GM12874 (cell line): ENCODE measurements around the gene MICAL2.

Experiments used
- TF ChIP-seq, protein P1 (sequence below): IDR thresholded peaks from 2 replicates; pipeline ENCODE4 v1.5.1; 2011; ENCODE audit warnings: low read depth, mild to moderate bottlenecking, control low read depth, low read length, moderate library complexity; ENCODE audit not compliant: insufficient read depth

MICAL2 gene

DNA sequence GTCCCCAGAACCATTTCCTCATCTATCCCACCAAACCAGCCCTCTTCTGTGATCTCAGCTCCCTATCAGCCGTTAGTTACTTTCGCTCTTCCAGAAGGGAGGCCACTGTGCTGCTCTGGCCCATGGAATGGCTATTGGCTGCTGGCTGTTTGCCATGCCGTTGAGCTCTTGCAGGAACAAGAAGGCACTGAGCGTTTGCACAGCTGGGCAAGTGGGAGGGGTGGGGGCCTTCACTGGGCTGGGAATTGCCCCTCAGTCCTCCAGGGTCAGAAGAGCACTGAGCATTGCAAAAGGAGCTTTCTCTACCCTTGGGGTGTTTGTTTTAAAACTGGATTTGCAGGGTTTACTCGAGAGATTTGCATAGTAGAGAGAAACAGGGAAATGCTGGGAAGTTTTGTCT, 137.9 kb downstream of the MICAL2 start:
- TF ChIP-seq, protein P1, sequence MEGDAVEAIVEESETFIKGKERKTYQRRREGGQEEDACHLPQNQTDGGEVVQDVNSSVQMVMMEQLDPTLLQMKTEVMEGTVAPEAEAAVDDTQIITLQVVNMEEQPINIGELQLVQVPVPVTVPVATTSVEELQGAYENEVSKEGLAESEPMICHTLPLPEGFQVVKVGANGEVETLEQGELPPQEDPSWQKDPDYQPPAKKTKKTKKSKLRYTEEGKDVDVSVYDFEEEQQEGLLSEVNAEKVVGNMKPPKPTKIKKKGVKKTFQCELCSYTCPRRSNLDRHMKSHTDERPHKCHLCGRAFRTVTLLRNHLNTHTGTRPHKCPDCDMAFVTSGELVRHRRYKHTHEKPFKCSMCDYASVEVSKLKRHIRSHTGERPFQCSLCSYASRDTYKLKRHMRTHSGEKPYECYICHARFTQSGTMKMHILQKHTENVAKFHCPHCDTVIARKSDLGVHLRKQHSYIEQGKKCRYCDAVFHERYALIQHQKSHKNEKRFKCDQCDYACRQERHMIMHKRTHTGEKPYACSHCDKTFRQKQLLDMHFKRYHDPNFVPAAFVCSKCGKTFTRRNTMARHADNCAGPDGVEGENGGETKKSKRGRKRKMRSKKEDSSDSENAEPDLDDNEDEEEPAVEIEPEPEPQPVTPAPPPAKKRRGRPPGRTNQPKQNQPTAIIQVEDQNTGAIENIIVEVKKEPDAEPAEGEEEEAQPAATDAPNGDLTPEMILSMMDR: no peak

DNA sequence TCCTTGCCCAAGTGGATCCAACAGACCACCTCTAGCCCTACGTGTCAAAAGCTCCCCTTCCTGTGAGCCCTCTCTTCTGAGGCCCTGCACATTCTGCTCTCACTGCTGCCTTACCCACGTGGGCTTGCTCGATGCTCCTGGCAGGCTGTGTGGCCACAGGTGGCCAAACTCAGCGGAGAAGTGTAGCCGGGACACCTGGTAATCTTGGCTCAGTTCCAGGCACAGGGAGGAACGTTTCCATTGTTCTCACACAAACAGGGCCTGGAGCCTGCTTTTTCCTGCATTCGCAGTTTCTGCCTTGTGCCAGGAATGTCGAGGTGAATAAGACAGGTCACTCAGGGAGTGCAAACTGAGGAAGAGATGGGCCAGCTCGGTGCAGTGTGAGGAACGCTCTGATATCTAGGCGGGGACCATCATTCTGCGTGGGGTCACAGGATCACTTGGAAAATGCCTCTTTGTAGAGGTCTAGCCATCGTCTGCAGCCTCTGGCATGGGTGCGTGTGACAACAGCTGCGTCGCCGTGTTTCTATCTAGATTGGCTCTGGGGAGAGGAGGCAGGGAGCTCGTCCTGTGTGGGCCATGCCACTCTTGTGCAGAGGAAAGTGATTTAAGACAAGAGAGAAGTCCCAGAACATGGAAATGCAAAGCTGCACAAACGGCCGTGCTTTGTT, 139.3 kb downstream of the MICAL2 start:
- TF ChIP-seq, protein P1: no peak

DNA sequence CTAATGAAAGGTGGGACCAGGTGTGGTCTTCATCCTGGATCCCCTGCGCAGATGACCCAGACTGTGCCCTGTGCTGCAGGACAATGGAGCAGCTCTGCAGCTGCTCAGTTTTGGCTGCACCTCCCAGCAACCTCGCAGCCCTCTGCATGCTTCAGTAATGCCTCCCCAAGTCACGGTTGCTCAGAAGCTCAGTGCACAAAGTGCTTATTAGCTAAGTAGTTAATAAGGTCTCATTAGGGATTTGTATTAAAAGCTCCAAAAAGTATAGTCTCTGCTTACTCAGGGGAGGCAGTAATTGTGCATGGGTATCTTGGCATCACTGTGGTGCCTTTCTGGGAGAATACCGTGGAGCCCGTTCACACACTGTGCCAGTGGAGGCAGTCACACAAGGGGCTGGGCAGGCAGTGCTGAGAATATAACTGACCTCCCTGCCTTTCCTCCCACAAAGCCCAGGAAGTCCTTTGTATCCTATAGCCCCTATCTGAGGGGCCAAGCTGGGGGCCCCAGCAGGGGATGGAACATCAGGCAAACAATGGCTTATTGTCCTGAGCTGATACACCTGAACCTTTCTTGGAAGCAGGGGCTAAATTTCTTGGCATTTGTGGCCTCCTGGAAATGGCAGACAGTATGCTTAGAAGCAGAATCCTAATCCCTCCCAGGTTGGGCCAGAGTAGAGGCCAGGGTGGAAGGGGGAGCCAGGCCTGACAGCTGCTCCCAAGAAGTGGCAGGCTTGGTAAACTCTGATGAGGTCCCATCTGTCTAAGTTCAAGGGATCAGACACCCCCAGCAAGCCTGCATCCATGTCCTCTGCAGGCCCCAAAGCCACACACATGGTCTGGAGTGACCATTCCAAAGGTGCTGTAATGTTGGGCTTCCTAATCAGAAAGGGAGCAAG, 141.5 kb downstream of the MICAL2 start:
- TF ChIP-seq, protein P1: no peak

DNA sequence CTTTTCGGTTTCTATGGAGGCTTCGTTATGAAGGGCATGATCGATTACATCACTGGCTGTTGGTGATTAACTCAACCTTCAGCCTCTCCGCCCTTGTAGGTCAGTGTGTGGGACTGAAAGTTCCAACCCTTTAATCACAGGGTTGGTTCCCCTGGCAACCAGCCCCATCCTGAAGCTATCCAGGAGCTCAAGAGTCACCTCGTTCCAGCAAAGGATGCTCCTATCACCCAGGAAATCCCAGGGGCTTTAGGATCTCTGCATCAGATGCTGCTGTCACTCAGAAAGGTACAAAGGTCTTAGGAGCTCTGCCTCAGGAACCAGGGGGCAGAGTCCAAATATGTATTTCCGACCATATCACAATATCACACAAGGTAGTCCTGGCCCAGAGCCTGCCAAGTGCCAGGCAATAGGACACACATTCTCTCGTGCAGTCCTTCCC, 143.5 kb downstream of the MICAL2 start:
- TF ChIP-seq, protein P1: no peak

DNA sequence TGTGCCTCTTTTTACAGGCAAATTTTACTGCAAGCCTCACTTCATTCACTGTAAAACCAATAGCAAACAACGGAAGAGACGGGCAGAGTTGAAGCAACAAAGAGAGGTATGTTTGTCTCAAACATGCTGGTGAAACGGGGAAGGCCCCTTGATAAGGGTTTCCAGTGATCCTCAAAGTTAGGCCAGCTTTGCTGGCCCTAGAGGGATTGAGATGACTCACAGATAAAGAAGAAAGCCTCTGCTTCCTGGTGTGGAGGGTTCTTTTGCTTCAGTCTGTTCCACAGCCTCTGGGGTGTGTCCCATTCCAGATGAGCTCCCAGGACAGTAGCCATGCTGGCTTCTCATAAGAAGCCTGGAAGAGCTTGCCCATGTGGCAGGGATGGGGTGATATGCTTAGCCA, 148.1 kb downstream of the MICAL2 start:
- TF ChIP-seq, protein P1: no peak

DNA sequence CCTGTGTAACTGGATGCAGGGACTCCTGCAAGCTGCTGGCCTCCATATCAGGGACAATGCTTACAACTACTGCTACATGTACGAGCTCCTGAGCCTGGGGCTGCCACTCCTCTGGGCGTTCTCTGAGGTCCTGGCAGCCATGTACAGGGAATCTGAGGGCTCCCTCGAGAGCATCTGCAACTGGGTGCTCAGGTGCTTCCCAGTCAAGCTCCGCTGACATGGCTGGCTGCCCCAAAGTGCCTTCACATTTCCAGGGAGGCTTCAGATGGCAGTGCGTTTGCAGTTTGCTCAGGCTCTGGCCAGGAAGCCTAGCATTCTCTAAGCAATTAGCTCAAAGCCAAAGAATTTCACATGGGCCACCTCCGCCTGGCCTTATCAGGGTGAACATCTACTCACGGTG, 149.6 kb downstream of the MICAL2 start:
- TF ChIP-seq, protein P1: no peak

DNA sequence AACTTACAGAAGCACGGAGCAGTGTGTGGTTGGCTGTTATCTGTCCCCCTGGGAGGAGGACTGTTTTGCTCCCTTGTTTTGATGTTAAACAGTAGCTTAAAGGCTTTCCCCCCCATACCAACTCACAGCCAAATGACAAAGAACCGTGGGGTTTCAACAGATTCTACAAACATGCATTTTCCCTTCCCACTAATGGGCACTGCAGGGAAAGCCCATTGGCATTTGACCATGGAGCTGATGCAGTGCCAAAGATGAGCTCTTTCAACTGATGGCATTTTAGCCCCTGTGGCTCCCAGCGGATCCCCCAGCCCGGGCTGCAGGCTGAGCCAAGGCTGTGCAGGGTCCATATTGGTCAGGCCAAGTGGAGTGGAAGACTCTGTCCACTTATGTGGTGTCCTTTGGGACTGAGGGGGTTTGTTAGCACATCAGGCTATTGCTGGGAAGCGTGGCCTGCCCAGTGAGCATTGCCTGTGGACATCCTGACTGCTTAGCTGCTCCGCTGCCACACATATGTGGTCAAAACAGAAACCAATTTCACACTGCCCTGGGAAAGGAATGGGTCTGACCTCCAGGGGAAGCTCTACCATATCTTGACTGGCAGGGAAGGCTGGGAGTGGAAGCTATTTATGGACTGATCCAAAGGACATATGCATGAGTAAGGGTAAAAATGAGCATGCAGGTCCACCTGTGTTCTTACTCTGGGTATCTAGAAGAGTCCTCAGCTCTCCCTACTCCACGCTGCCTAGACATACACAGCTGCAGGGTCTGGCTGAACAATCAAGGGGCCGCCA, 150.5 kb downstream of the MICAL2 start:
- TF ChIP-seq, protein P1: no peak
